Stimulated activated CD8-positive, alpha-beta memory T cell treated with anti-CD3 and anti-CD28 coated beads, Interleukin-15, amount 100 ng/mL, for 1 hour (primary cell): ENCODE results near the gene COTL1.

Source experiments
- DNase-seq: peaks from one replicate; pipeline ENCODE4 v3.0.0-alpha.2; 2020; ENCODE audit warnings: low read depth

COTL1 gene

DNA sequence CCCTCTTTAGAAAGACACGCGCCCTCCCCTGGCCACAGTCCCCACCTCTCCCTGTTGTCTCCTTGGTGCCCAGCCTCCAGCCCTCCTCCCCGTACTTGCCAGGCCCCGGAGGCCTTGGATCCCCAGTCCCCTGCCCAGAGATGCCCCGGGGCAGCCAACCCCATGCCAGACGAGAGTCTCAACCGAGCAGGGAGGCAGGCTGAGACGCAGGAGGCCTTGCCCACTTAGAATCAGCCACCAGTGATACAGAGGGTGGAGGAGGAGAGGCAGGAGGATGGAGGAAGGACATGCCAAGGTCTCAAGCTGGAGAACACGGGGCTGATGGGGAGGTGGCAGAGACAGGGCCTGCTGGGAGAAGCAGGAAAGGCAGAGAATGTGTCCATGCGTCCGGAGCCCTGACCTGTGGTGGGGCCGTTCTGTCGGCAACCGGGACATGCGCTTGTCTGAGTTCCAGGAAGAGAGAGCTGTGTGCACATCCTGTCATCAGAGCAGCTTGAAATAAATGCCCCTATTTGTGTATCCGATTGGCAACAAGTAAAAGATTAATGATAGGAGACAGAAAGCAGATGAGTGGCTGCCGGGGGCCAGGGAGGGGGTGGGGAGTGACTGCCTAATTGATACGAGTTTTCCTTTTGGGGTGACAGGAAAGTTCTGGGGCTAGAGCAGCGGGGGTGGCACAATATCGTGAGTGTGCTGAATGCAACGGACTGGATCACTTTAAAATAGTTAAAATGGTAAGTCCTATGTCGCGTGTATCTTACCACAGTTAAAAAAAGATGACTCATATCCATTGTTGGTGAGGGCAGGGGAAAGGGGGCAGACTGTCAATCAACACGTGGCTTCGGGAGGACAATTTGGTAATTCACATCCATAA, 68.7 kb downstream of the COTL1 start:
- no peak for DNase-seq

GRCh38 chr16:84548508-84548907, 69.4 kb downstream of the COTL1 start:
- DNase-seq = no peak

DNA sequence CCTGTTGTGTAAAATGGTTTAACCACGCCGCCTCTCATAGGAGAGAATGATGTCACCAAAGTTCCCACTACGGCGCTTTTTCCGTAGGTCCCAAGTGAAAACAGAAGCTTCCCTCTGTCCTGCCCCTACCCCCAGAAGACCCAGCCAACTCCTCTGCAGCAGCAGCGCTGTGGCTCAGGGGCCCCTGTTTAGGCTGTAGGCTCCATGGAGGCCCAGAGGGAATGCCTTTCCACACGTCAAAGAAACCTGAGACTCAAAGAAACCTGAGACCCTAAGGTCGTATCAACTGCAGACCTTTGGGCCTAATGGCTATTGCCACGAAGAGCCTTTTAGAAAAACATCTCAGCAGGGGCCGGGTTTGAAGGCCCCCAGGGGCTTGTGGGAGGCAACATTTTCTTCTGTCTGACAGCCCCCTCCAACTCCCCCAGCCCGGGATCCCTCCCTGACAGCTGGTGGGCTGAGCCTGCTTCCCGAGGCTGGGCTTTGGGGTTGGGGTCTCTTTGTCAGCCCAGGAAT, 70.3 kb downstream of the COTL1 start:
- DNase-seq = no peak

- DNase-seq = no peak
These were observed 71.0 kb downstream of the COTL1 start for GRCh38 chr16:84546669-84547545.

DNA sequence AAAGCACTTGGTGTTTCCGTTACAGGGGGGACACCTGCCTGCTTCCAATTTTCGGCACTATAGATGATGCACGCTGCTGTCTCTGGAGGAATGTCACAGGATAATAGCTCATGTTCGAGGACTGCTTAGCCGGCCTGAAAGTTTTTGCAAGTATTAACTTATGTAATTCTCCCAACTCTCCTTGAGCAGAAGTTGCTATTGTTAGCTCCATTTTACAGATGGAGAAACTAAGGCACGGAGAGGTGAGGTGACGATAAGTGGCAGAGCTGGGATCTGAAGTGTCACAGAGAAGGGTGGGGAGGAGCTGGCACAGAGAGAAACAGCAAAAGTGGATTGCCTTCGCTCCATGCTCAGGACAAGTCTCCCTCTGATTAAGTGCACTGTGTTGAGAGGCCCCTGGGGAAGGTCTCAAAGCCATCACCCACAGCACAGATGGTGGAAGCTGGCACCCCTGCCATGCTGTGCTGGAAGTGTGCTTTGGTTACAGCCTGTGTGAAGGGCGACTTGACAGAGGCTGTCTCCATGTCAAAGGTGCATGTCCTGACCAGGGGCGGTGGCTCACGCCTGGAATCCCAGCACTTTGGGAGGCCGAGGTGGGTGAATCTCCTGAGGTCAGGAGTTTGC, 72.7 kb downstream of the COTL1 start:
- DNase-seq = no peak

GRCh38 chr16:84544031-84544773, 73.7 kb downstream of the COTL1 start:
- DNase-seq = no peak

DNA sequence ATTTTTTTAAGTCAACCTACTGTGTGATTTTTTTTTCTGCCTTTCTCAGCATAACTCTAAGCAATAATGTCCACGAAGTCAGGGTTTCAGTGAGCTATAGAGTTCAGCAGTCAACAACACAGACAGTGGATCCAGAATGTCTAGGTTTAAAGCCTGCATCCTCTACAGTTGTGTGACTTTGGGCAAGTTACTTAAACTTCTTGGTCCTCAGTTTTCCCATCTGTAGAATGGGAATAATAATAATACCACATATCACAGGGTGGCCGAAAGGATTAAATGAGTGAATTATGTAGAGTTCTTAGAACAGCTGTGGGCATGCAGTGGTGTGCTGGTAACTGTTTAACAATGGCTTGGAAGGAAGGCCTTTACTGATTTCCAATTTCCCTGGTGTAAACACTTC, 74.6 kb downstream of the COTL1 start:
- DNase-seq = no peak

DNA sequence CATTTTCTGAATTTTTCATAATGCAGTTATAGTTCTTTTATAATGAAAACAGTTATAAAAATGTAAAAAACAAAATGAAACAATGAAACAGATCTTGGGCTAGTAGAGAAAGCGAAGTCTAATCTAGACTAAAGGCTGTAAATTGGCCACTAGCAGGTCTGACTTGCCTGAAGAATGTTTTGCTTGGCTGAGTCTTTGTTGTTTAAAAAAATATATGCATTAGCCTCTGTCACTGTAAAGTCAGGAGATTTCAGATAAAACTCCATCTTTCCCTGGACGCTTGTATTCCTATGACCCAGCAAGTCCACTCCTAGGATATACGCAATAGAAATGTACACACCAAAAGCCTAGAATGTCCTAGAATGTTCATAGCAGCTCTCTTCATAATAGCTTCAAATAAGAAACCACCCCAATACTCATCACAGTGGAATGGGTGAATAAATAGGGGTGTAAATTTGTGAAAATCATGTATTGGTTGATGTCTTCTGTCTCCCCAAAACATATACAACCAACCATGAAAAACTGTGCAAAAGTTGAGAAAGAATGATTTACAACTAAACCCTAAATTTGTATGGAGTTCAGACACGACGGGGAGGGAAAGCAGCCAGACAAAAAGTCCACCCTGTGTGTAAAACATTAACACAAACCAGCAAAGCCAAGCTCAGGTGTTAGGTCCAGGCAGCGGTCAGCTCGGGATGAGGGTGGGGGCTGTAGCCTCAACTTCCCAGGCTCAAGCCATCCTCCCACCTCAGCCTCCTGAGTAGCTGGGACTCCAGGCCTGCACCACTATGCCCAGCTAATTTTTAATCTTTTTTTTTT, 75.7 kb downstream of the COTL1 start:
- DNase-seq = no peak

GRCh38 chr16:84540194-84540593, 77.7 kb downstream of the COTL1 start:
- no peak for DNase-seq

DNA sequence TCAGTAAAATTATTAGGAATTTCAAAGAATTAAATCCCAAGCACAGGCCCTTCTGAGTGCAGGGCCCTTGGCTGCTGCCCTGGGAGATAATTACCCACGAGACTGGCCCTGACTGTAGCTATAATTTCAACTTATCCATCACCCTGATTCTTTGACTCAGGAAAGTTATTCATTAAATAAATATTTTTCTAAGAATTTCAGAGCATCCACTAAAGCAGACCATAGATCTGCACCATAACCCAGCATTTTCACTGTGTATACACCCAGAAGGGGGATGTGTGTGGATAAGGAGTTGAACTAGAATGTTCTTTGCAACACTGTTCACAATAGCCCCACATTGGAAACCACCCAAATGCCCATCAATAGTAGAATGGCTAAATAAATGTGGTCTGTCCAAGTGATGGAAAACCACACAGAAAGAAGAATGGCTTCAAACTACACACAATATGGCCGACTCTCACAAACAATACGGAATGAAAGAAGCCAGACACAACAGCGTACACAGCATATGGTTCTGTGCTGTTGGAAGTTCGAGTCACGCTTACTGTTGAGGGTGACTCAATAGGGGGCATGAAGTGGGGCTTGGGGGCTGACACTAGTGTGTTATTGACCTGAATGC, 79.5 kb downstream of the COTL1 start:
- DNase-seq = no peak

DNA sequence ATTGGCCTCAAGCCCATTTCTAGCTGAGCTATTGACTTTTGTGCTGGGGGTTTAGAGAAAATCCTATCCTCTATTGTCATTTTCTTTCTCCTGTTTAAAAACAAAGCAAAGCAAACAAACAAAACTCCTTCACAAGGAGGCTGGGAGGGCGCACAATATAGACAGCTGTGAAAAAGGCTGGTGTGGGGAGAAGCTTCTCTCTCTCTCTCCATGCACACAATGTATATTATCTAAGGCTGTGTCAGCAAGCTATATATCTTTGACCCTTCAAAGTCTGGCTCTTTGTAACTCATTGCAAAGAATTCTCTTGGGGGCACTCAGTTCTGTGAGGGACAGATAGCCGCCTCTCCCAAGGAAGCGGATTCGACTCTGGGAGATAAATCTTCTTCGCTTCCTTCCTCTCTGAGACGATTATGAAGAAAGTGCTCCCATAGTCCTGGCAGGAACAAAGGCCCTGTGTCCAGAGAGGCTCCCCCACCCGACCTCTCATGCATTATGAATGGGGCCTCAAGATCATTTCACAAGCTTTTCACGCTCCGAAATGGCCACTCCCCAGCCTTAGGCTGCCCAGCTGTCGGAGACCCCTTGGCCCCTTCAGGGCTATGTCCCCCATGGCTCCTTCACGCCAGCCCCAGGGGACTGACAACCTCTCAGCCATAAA, 80.3 kb downstream of the COTL1 start:
- no peak for DNase-seq

GRCh38 chr16:84535851-84536250, 82.0 kb downstream of the COTL1 start:
- DNase-seq = no peak

- no peak for DNase-seq
These were observed 82.5 kb downstream of the COTL1 start for GRCh38 chr16:84535408-84535807.

- DNase-seq = no peak
These were observed 83.1 kb downstream of the COTL1 start for GRCh38 chr16:84534815-84535214.

DNA sequence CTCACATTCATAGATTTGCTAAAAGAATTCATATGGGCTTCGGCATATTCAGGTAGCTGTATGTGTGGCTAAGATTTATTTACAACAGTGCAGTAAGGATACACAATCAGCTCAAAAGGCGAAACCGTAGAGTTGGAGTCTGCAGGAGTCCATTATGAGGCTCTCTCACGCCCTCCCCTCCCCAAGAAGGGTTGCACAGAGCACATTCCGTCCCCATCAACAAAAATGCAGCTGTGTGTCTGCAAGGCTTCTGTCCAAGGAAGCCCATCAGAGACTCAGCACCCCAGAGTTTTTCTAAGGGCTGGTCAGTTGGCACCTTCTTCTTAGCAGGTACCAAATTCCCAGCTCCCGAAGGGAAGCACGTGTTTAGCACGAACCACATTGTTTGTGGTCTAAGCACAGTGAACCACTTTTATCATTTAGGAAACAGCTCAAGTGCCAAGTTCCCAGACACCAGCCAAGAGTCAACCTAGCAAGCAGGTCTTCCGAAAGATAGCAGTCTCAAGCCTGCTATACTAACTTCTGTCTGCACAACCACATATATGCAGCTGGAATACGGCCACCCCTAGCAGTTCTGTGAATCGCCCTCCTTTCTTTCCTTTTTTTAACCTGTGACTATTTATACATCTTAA, 84.9 kb downstream of the COTL1 start:
- no peak for DNase-seq

- DNase-seq = no peak
These were observed 85.6 kb downstream of the COTL1 start for GRCh38 chr16:84532291-84532724.

- DNase-seq = no peak
These were observed 86.2 kb downstream of the COTL1 start for GRCh38 chr16:84531671-84532111.

DNA sequence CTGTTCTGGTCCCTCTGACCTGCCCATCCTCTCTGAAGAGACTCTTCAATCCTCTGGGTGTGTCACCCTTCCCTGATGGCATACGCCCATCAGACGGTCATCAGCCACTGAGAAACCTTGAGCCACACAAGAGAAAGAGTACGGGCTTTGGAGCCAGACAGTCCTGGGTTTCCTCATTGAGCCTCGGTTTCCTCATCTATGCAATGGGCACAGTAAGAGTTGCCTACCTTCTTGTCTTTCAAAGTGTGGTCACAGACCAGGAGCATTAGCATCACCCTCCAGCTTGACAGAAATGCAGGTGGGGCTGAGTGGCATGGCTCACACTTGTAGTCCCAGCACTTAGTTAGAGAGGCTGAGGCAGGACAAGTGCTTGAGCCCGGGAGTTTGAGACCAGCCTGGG, 87.3 kb downstream of the COTL1 start:
- DNase-seq = no peak

- DNase-seq = no peak
These were observed 88.3 kb downstream of the COTL1 start for GRCh38 chr16:84529607-84530006.
